Measurements from ENCODE around the gene VRK2.
"Not testable (repeated sequence)": the region's sequence is repeated elsewhere in the genome, so short reads cannot be mapped to it uniquely, and the experiment has no call there.

VRK2 gene

GRCh38 chr2:58177187-58177586 lies 130.6 kb downstream of the VRK2 start:
- not testable (repeated sequence) for H3K4me2 ChIP-seq (ENCODE audit: insufficient read depth, low read length, poor library complexity, severe bottlenecking); H2AFZ ChIP-seq (ENCODE audit: low read length); H3K27me3 ChIP-seq (ENCODE audit: control insufficient read depth in 3 of 3, insufficient read depth in 3 of 3, low read depth in 1 of 3, low read length in 3 of 3); H2BK120ac ChIP-seq (ENCODE audit: low read depth, low read length); H3K9me3 ChIP-seq (replicated peaks in 1 of 2; ENCODE audit: control insufficient read depth in 2 of 2, insufficient read depth in 1 of 2, low read depth in 1 of 2, low read length in 2 of 2); H4K8ac ChIP-seq (ENCODE audit: low read depth, low read length); H3K4me1 ChIP-seq (ENCODE audit: control insufficient read depth in 2 of 2, insufficient read depth in 1 of 2, low read depth in 1 of 2, low read length in 2 of 2); H3K23ac ChIP-seq (ENCODE audit: low read depth, low read length, poor library complexity); H3K18ac ChIP-seq (ENCODE audit: low read length); H2AK5ac ChIP-seq (ENCODE audit: low read depth, low read length); DNase-seq (ENCODE audit: low spot score); H3K4me3 ChIP-seq (ENCODE audit: low read length in 2 of 2); H3K79me1 ChIP-seq (ENCODE audit: low read depth, low read length); H2BK5ac ChIP-seq (ENCODE audit: low read length); H3K27ac ChIP-seq (replicated peaks; ENCODE audit: low read length); H2BK12ac ChIP-seq (ENCODE audit: low read length); H3K14ac ChIP-seq (ENCODE audit: low read length); H4K91ac ChIP-seq (ENCODE audit: low read depth, low read length, poor library complexity); H2BK15ac ChIP-seq (ENCODE audit: low read length); H3K9ac ChIP-seq (ENCODE audit: low read depth, low read length, poor library complexity); H3K4ac ChIP-seq (ENCODE audit: low read length)
- WGBS, 2 donors (ENCODE audit: extremely low coverage in 2 of 2, insufficient read length in 2 of 2, insufficient replicate concordance in 1 of 2): no CpG with 5 or more reads among the region's 4 CpGs
- peaks cover 0 to 11% of the 10 kb centered on the region in 2 donors for H3K36me3 ChIP-seq (replicated peaks in 1 of 2; ENCODE audit: control insufficient read depth in 2 of 2, insufficient read depth in 2 of 2, low read length in 2 of 2)

- not testable (repeated sequence) for H2BK120ac ChIP-seq (ENCODE audit: low read depth, low read length); H3K18ac ChIP-seq (ENCODE audit: low read length); H3K9me3 ChIP-seq (replicated peaks in 1 of 2; ENCODE audit: control insufficient read depth in 2 of 2, insufficient read depth in 1 of 2, low read depth in 1 of 2, low read length in 2 of 2); DNase-seq (ENCODE audit: low spot score); H3K4me3 ChIP-seq (ENCODE audit: low read length in 2 of 2); H2AFZ ChIP-seq (ENCODE audit: low read length); H3K79me1 ChIP-seq (ENCODE audit: low read depth, low read length); H3K23ac ChIP-seq (ENCODE audit: low read depth, low read length, poor library complexity); H3K4me1 ChIP-seq (ENCODE audit: control insufficient read depth in 2 of 2, insufficient read depth in 1 of 2, low read depth in 1 of 2, low read length in 2 of 2); H3K14ac ChIP-seq (ENCODE audit: low read length); H2AK5ac ChIP-seq (ENCODE audit: low read depth, low read length); H3K9ac ChIP-seq (ENCODE audit: low read depth, low read length, poor library complexity); H3K4ac ChIP-seq (ENCODE audit: low read length); H4K8ac ChIP-seq (ENCODE audit: low read depth, low read length); H3K27me3 ChIP-seq (ENCODE audit: control insufficient read depth in 3 of 3, insufficient read depth in 3 of 3, low read depth in 1 of 3, low read length in 3 of 3); H4K91ac ChIP-seq (ENCODE audit: low read depth, low read length, poor library complexity); H3K4me2 ChIP-seq (ENCODE audit: insufficient read depth, low read length, poor library complexity, severe bottlenecking); H2BK5ac ChIP-seq (ENCODE audit: low read length); H3K27ac ChIP-seq (replicated peaks; ENCODE audit: low read length); H2BK12ac ChIP-seq (ENCODE audit: low read length); H2BK15ac ChIP-seq (ENCODE audit: low read length)
- peaks cover 0 to 12% of the 10 kb centered on the region in 2 donors for H3K36me3 ChIP-seq (replicated peaks in 1 of 2; ENCODE audit: control insufficient read depth in 2 of 2, insufficient read depth in 2 of 2, low read length in 2 of 2)
- no CpG with 5 or more reads among the region's 3 CpGs for WGBS, 2 donors (ENCODE audit: extremely low coverage in 2 of 2, insufficient read length in 2 of 2, insufficient replicate concordance in 1 of 2)
Measured at GRCh38 chr2:58180175-58180574, 133.6 kb downstream of the VRK2 start.

- Histone ChIP-seq H3K9ac (ENCODE audit: low read depth, low read length, poor library complexity) (no peak overlapping the region), H2BK120ac (ENCODE audit: low read depth, low read length) (no peak overlapping the region)
- WGBS, 2 donors (ENCODE audit: extremely low coverage in 2 of 2, insufficient read length in 2 of 2, insufficient replicate concordance in 1 of 2): no CpG with 5 or more reads among the region's 5 CpGs
Measured at GRCh38 chr2:58180635-58181034, 134.0 kb downstream of the VRK2 start.

GRCh38 chr2:58182527-58182926 lies 135.9 kb downstream of the VRK2 start:
- Histone ChIP-seq H4K8ac (ENCODE audit: low read depth, low read length) (no peak overlapping the region), H3K79me1 (ENCODE audit: low read depth, low read length) (no peaks in the 10 kb centered on the region), H2AFZ (ENCODE audit: low read length) (no peak overlapping the region), H2BK15ac (ENCODE audit: low read length) (no peak overlapping the region), H3K18ac (ENCODE audit: low read length) (no peak overlapping the region), H2BK12ac (ENCODE audit: low read length) (no peak overlapping the region), H3K23ac (ENCODE audit: low read depth, low read length, poor library complexity) (no peak overlapping the region), H3K4me2 (ENCODE audit: insufficient read depth, low read length, poor library complexity, severe bottlenecking) (no peak overlapping the region), H2AK5ac (ENCODE audit: low read depth, low read length) (no peak overlapping the region), H3K4me1 (ENCODE audit: control insufficient read depth in 2 of 2, insufficient read depth in 1 of 2, low read depth in 1 of 2, low read length in 2 of 2) (no peaks in the 10 kb centered on the region), H3K36me3 (replicated peaks in 1 of 2; ENCODE audit: control insufficient read depth in 2 of 2, insufficient read depth in 2 of 2, low read length in 2 of 2) (peaks cover 0 to 20% of the 10 kb centered on the region in 2 donors), H3K27ac (replicated peaks; ENCODE audit: low read length) (no peak overlapping the region), H3K4me3 (ENCODE audit: low read length in 2 of 2) (no peak overlapping the region), H3K9ac (ENCODE audit: low read depth, low read length, poor library complexity) (no peak overlapping the region), H3K4ac (ENCODE audit: low read length) (no peak overlapping the region), H3K9me3 (replicated peaks in 1 of 2; ENCODE audit: control insufficient read depth in 2 of 2, insufficient read depth in 1 of 2, low read depth in 1 of 2, low read length in 2 of 2) (no peaks in the 10 kb centered on the region), H3K14ac (ENCODE audit: low read length) (no peak overlapping the region), H2BK5ac (ENCODE audit: low read length) (no peak overlapping the region), H4K91ac (ENCODE audit: low read depth, low read length, poor library complexity) (no peak overlapping the region), H3K27me3 (ENCODE audit: control insufficient read depth in 3 of 3, insufficient read depth in 3 of 3, low read depth in 1 of 3, low read length in 3 of 3) (no peaks in the 10 kb centered on the region), H2BK120ac (ENCODE audit: low read depth, low read length) (no peak overlapping the region)
- WGBS, 2 donors (ENCODE audit: extremely low coverage in 2 of 2, insufficient read length in 2 of 2, insufficient replicate concordance in 1 of 2): no CpG with 5 or more reads among the region's 1 CpG
- no peak for DNase-seq (ENCODE audit: low spot score)

More at GRCh38 chr2:58180635-58181034, 134.0 kb downstream of the VRK2 start:
- no peak overlapping the region for H3K23ac ChIP-seq (ENCODE audit: low read depth, low read length, poor library complexity)
- no peak for DNase-seq (ENCODE audit: low spot score)
- no peak overlapping the region for H3K18ac ChIP-seq (ENCODE audit: low read length)
- peaks cover 0 to 12% of the 10 kb centered on the region in 2 donors for H3K36me3 ChIP-seq (replicated peaks in 1 of 2; ENCODE audit: control insufficient read depth in 2 of 2, insufficient read depth in 2 of 2, low read length in 2 of 2)
- H2BK15ac ChIP-seq (ENCODE audit: low read length): no peak overlapping the region
- H3K79me1 ChIP-seq (ENCODE audit: low read depth, low read length): no peaks in the 10 kb centered on the region
- no peaks in the 10 kb centered on the region for H3K27me3 ChIP-seq (ENCODE audit: control insufficient read depth in 3 of 3, insufficient read depth in 3 of 3, low read depth in 1 of 3, low read length in 3 of 3)
- no peak overlapping the region for H2BK12ac ChIP-seq (ENCODE audit: low read length)
- H2BK5ac ChIP-seq (ENCODE audit: low read length): no peak overlapping the region
- no peak overlapping the region for H4K8ac ChIP-seq (ENCODE audit: low read depth, low read length)
- H3K27ac ChIP-seq (replicated peaks; ENCODE audit: low read length): no peak overlapping the region
- no peak overlapping the region for H2AK5ac ChIP-seq (ENCODE audit: low read depth, low read length)
- no peak overlapping the region for H3K4me2 ChIP-seq (ENCODE audit: insufficient read depth, low read length, poor library complexity, severe bottlenecking)
- no peak overlapping the region for H4K91ac ChIP-seq (ENCODE audit: low read depth, low read length, poor library complexity)
- H3K4me3 ChIP-seq (ENCODE audit: low read length in 2 of 2): no peak overlapping the region
- no peak overlapping the region for H3K14ac ChIP-seq (ENCODE audit: low read length)
- no peaks in the 10 kb centered on the region for H3K4me1 ChIP-seq (ENCODE audit: control insufficient read depth in 2 of 2, insufficient read depth in 1 of 2, low read depth in 1 of 2, low read length in 2 of 2)
- no peak overlapping the region for H3K4ac ChIP-seq (ENCODE audit: low read length)
- no peak overlapping the region for H2AFZ ChIP-seq (ENCODE audit: low read length)
- no peaks in the 10 kb centered on the region for H3K9me3 ChIP-seq (replicated peaks in 1 of 2; ENCODE audit: control insufficient read depth in 2 of 2, insufficient read depth in 1 of 2, low read depth in 1 of 2, low read length in 2 of 2)

All from neuronal stem cell (in vitro differentiated cells).